Endothelial cell (in vitro differentiated cells): ENCODE measurements around the gene HOXD12. TPM values are rescaled to one million over a fixed set of nuclear protein-coding genes. Genes with fewer than 3 reads are reported as not detected.

ENCODE experiments used
- DNase-seq: peaks from one replicate; pipeline ENCODE4 v3.0.0; 2021; ENCODE audit warnings: low spot score
- H3K27ac Mint-ChIP-seq: one replicate; pipeline ENCODE4 v1.8.0; 2021; ENCODE audit warnings: mixed read lengths, inconsistent platforms; ENCODE audit not compliant: unreplicated experiment
- H3K27me3 Mint-ChIP-seq: one replicate; pipeline ENCODE4 v1.8.0; 2021; ENCODE audit warnings: mild to moderate bottlenecking, moderate library complexity, mixed read lengths, inconsistent platforms; ENCODE audit not compliant: unreplicated experiment
- H3K36me3 Mint-ChIP-seq: one replicate; pipeline ENCODE4 v1.8.0; 2021; ENCODE audit warnings: mild to moderate bottlenecking, low read depth, mixed read lengths, inconsistent platforms; ENCODE audit not compliant: unreplicated experiment
- H3K4me1 Mint-ChIP-seq: one replicate; pipeline ENCODE4 v1.8.0; 2021; ENCODE audit warnings: mild to moderate bottlenecking, mixed read lengths, inconsistent platforms; ENCODE audit not compliant: unreplicated experiment
- H3K4me3 Mint-ChIP-seq: one replicate; pipeline ENCODE4 v1.8.0; 2021; ENCODE audit warnings: mild to moderate bottlenecking, mixed read lengths, inconsistent platforms; ENCODE audit not compliant: unreplicated experiment
- H3K9me3 Mint-ChIP-seq: one replicate; pipeline ENCODE4 v1.8.0; 2021; ENCODE audit warnings: mixed read lengths, inconsistent platforms; ENCODE audit not compliant: unreplicated experiment
- total RNA-seq: library from RNA; stranded (reverse); fragmentation: NEBNext Ultra II Directional; extraction: Animal tissue kit (Norgen Biotek cat#: 25700); gene quantifications from one replicate; pipeline ENCODE4 v1.2.1, GENCODE V29; 2021; ENCODE audit not compliant: unreplicated experiment
- TF ChIP-seq, protein P1 (sequence below): fragments of 200-600 bp; sonication (generic); IDR thresholded peaks from one replicate; pipeline ENCODE4 v1.5.0; 2021; ENCODE audit warnings: antibody characterized with exemption; ENCODE audit not compliant: unreplicated experiment

Gene HOXD12
- total RNA-seq, 1 donor from 2014 or later = not detected

DNA sequence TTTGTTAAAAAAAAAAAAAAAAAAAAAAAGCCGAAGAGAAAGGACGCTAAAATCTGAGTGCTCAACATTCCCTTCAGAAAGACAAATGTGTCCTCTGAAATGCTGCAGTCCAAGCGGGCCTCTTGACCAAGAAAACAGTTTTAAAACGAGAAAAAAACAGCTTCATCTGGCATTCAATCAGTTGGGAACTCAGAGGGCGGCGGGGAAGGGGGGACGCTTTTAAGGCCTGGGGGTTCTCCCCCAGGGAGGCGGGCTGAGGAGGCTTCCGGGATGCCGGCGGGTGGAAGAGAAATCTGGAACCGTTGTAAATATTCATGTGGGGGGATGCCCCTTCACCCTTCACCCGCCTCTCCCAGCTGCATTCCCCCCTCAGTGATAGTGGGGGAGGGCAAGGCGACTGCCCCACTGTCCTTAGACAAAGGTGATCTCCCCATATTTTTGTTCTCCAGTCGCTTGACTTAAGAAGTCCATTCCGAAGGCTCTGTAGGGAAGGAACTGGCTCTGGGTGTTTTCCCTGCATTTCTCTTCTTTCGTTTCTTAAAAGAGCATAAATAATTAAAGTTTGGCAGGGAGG is 4.2 kb downstream of the HOXD12 start:
- no peak overlapping the region for H3K4me3 Mint-ChIP-seq
- H3K4me1 Mint-ChIP-seq = peaks cover 19% of the 10 kb centered on the region
- no peak overlapping the region for H3K27ac Mint-ChIP-seq
- peaks cover 59% of the 10 kb centered on the region for H3K27me3 Mint-ChIP-seq
- TF ChIP-seq, protein P1, sequence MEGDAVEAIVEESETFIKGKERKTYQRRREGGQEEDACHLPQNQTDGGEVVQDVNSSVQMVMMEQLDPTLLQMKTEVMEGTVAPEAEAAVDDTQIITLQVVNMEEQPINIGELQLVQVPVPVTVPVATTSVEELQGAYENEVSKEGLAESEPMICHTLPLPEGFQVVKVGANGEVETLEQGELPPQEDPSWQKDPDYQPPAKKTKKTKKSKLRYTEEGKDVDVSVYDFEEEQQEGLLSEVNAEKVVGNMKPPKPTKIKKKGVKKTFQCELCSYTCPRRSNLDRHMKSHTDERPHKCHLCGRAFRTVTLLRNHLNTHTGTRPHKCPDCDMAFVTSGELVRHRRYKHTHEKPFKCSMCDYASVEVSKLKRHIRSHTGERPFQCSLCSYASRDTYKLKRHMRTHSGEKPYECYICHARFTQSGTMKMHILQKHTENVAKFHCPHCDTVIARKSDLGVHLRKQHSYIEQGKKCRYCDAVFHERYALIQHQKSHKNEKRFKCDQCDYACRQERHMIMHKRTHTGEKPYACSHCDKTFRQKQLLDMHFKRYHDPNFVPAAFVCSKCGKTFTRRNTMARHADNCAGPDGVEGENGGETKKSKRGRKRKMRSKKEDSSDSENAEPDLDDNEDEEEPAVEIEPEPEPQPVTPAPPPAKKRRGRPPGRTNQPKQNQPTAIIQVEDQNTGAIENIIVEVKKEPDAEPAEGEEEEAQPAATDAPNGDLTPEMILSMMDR = no peak
- no peak for DNase-seq
- H3K36me3 Mint-ChIP-seq = no peaks in the 10 kb centered on the region
- H3K9me3 Mint-ChIP-seq = no peaks in the 10 kb centered on the region

DNA sequence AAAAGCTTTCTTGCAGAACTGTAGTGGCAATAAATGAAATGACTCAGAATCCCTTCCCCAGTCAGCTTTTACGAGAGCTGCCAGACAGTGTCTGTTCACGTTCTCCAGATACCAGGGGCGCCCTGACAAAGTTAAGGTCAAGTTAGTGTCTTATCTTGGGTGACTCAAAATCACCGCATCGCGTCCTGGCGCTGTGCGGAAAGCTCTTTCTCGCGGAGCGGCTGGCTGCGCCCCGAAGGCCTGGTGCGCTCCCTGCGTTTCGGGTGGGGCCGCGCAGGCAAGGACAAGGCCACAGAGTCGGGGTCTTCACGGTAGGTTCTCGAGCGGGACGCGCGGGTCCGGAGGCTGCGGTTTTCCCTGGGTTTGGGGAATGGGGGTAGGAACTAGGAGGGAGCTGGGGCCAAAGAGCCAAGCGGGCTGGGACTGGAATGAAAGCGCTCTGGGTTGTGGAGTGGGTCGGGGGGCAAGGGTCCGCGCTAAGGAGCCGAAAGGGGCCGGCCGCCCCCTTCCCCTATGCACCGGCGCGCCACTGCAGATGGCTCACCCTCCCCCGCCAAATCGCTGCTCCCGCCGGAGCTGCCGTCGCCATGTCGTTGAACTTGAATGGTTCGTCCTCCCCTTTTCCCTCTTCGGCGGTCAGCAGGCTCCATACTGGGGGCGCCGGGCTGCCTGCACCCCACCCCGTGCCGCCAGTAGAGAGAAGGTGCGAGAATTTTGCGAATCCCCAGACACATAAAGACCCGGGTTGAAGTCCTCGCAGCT is 4.9 kb downstream of the HOXD12 start:
- H3K4me1 Mint-ChIP-seq = peaks cover 21% of the 10 kb centered on the region
- H3K9me3 Mint-ChIP-seq = no peaks in the 10 kb centered on the region
- H3K4me3 Mint-ChIP-seq = no peak overlapping the region
- no peak for DNase-seq
- no peak overlapping the region for H3K27ac Mint-ChIP-seq
- H3K27me3 Mint-ChIP-seq = peaks cover 60% of the 10 kb centered on the region
- H3K36me3 Mint-ChIP-seq = no peaks in the 10 kb centered on the region
- TF ChIP-seq, protein P1 = no peak

DNA sequence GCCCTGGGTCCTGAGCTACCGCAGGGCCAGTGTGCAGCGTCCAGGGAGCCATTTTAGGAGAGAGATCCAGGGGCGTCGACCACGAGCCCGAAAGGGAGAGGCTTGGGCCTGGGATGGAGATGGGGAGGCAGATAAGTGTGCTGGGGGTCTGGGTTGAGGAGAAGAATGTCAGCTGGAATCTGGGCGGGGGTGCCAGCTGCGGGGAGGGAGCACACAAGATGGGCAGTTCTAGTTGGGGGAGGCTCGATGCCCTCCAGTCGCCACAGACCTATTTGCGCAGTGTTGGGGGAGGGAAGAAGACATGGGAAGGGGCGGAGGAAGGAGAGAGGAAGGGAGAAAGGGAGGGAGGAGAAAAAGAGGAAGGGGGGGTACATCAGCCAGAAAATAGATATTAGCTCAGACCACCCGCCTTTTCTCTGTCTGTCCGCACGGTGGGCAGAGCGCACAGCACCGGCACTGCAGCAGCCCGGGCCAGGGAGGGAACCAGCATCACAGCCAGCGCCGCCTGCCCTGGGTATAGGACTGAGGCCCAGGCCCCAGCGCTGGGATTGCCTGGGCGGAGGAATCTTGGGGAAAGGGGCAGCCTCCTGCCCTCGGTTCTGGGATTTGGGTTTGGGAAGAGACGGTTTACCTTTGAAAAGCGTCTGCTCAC is 5.6 kb downstream of the HOXD12 start:
- TF ChIP-seq, protein P1 = no peak
- Mint-ChIP-seq H3K27me3 (peaks cover 65% of the 10 kb centered on the region), H3K27ac (no peak overlapping the region), H3K9me3 (no peaks in the 10 kb centered on the region), H3K4me3 (no peak overlapping the region), H3K36me3 (no peaks in the 10 kb centered on the region), H3K4me1 (peaks cover 20% of the 10 kb centered on the region)
- DNase-seq = no peak

DNA sequence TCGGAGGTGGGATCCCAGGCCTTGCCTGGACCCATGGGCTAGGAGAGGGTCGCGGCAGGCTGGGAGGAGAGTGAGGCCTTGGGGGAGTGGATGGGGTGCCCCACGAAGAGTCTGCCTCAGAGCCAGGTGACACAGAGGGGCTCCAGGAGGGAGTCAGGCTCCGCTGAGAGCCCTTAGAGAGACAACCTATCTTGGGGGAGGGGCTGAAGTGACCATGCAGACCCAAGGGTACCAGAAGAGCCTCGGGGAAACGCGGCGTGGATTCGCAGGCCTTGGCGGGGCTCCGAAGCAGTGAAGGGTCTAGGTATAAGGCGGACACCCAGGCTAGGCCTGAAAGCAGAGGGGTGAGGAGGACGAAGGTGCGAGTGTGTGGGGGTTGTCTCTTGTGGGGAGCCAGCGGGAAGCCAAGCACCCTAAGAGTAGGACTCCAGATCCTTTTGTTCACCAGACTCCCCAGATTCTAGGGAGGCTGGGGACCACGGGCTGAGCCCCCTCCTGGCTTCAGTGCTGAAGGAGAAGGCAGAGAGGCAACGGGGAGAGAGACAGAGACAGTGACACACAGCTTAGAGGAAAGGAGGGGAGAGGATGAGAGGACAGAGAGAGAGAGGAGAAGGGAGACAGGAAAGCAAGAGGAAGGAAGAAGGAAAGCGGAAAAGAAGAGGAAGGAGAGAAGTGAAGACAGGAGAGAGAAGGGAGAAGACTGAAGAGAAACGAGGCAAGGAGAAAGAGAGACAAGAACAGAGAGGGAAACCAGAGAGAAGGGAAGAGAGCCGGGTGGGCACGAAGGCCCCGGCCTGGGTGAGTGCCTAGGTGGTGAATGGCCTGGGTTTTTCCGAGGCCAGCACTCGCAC is 6.4 kb downstream of the HOXD12 start:
- Mint-ChIP-seq H3K4me1 (peaks cover 20% of the 10 kb centered on the region), H3K27me3 (peaks cover 57% of the 10 kb centered on the region), H3K27ac (peak overlapping the region; percentile 76), H3K9me3 (no peaks in the 10 kb centered on the region), H3K36me3 (no peaks in the 10 kb centered on the region), H3K4me3 (peak overlapping the region; percentile 57)
- TF ChIP-seq, protein P1 = no peak
- no peak for DNase-seq
